KMS-11 (cell line): ENCODE data around the gene ARHGAP9.

Experiments used
- H2AFZ ChIP-seq: fragments of 200-600 bp; sonication (generic); 2 replicates; pipeline ENCODE4 v1.6.1; 2016; ENCODE audit warnings: antibody characterized with exemption, mixed run types, low read depth
- H3K27ac ChIP-seq: fragments of 200-600 bp; sonication (generic); 2 replicates; pipeline ENCODE4 v1.6.1; 2016; ENCODE audit warnings: mild to moderate bottlenecking, mixed run types
- H3K27me3 ChIP-seq: fragments of 200-600 bp; sonication (generic); 2 replicates; pipeline ENCODE4 v1.6.1; 2017; ENCODE audit warnings: mild to moderate bottlenecking, low read depth, mixed run types, moderate library complexity; ENCODE audit not compliant: insufficient read depth
- H3K36me3 ChIP-seq: fragments of 200-600 bp; sonication (generic); 2 replicates; pipeline ENCODE4 v1.6.1; 2017; ENCODE audit warnings: mild to moderate bottlenecking, mixed run types; ENCODE audit not compliant: insufficient read depth
- H3K4me1 ChIP-seq: fragments of 200-600 bp; sonication (generic); 2 replicates; pipeline ENCODE4 v1.6.1; 2016; ENCODE audit warnings: mild to moderate bottlenecking, low read depth, mixed run types; ENCODE audit not compliant: poor library complexity, severe bottlenecking
- H3K4me2 ChIP-seq: fragments of 200-600 bp; sonication (generic); 2 replicates; pipeline ENCODE4 v1.7.0; 2016; ENCODE audit warnings: mild to moderate bottlenecking, mixed run types
- H3K4me3 ChIP-seq: fragments of 200-600 bp; sonication (generic); IDR thresholded peaks from 2 replicates; pipeline ENCODE4 v1.6.1; 2017; ENCODE audit warnings: low read depth, low read length, mixed read lengths; ENCODE audit not compliant: insufficient read depth
- H3K79me2 ChIP-seq: fragments of 200-600 bp; sonication (generic); 2 replicates; pipeline ENCODE4 v1.6.1; 2016; ENCODE audit warnings: low read depth, mixed run types; ENCODE audit not compliant: insufficient read depth
- H3K9ac ChIP-seq: fragments of 200-600 bp; sonication (generic); 2 replicates; pipeline ENCODE4 v1.6.1; 2016; ENCODE audit warnings: mild to moderate bottlenecking, mixed run types
- H4K20me1 ChIP-seq: fragments of 200-600 bp; sonication (generic); 2 replicates; pipeline ENCODE4 v1.6.1; 2016; ENCODE audit warnings: mild to moderate bottlenecking, mixed run types; ENCODE audit not compliant: insufficient read depth
- TF ChIP-seq, protein P1 (sequence below): fragments of 200-600 bp; sonication (generic); conservative IDR thresholded peaks from 2 replicates; pipeline ENCODE4 v1.6.1; 2017; ENCODE audit warnings: low read depth, mild to moderate bottlenecking, antibody characterized with exemption, low read length, moderate library complexity, mixed read lengths

Gene ARHGAP9

DNA sequence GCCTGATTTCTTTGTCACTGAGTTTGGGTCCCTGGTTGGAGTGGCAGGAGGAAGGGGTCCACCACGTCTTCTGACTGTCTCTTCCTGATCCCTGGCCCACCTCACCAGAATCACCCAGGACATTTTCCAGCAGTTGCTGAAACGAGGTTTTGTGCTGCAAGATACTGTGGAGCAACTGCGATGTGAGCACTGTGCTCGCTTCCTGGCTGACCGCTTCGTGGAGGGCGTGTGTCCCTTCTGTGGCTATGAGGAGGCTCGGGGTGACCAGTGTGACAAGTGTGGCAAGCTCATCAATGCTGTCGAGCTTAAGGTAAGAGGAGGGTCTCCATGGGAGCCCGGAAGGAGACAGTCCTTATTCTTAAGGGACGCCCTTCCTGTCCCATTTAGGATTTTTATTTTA, 20.5 kb upstream of the ARHGAP9 start:
- TF ChIP-seq, protein P1, sequence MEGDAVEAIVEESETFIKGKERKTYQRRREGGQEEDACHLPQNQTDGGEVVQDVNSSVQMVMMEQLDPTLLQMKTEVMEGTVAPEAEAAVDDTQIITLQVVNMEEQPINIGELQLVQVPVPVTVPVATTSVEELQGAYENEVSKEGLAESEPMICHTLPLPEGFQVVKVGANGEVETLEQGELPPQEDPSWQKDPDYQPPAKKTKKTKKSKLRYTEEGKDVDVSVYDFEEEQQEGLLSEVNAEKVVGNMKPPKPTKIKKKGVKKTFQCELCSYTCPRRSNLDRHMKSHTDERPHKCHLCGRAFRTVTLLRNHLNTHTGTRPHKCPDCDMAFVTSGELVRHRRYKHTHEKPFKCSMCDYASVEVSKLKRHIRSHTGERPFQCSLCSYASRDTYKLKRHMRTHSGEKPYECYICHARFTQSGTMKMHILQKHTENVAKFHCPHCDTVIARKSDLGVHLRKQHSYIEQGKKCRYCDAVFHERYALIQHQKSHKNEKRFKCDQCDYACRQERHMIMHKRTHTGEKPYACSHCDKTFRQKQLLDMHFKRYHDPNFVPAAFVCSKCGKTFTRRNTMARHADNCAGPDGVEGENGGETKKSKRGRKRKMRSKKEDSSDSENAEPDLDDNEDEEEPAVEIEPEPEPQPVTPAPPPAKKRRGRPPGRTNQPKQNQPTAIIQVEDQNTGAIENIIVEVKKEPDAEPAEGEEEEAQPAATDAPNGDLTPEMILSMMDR = no peak
- Histone ChIP-seq H4K20me1 (no peaks in the 10 kb centered on the region), H2AFZ (no peak overlapping the region), H3K27me3 (no peaks in the 10 kb centered on the region), H3K9ac (no peak overlapping the region), H3K4me3 (no peak overlapping the region), H3K27ac (no peak overlapping the region), H3K36me3 (peaks cover 34% of the 10 kb centered on the region; the same call in 1 of the 2 replicates), H3K4me2 (no peak overlapping the region), H3K4me1 (no peaks in the 10 kb centered on the region), H3K79me2 (no peaks in the 10 kb centered on the region)

DNA sequence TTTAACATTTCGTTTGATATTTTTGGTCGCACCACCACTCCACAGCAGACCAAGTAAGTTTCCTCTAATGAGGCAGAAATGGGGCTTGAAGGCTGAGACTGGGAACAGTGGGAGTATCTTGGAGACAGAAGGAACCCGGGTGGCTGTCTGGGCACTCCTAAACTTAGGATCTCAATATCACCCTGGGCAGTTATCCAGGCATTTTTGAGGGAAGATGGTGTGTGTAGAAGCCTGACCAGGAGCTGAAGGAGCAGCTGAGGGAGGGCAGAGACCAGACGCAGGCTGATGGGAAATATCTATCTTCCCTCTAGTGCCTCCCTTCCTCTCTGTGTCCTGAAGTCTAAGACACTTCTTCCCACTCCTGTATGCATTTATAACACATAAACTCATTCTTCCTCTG, 18.9 kb upstream of the ARHGAP9 start:
- no peak overlapping the region for H2AFZ ChIP-seq
- no peaks in the 10 kb centered on the region for H4K20me1 ChIP-seq
- H3K36me3 ChIP-seq = peaks cover 21% of the 10 kb centered on the region; the same call in 1 of the 2 replicates
- H3K27ac ChIP-seq = no peak overlapping the region
- H3K4me2 ChIP-seq = no peak overlapping the region
- no peaks in the 10 kb centered on the region for H3K4me1 ChIP-seq
- H3K9ac ChIP-seq = no peak overlapping the region
- TF ChIP-seq, protein P1 = no peak
- H3K79me2 ChIP-seq = no peaks in the 10 kb centered on the region
- no peak overlapping the region for H3K4me3 ChIP-seq
- no peaks in the 10 kb centered on the region for H3K27me3 ChIP-seq

DNA sequence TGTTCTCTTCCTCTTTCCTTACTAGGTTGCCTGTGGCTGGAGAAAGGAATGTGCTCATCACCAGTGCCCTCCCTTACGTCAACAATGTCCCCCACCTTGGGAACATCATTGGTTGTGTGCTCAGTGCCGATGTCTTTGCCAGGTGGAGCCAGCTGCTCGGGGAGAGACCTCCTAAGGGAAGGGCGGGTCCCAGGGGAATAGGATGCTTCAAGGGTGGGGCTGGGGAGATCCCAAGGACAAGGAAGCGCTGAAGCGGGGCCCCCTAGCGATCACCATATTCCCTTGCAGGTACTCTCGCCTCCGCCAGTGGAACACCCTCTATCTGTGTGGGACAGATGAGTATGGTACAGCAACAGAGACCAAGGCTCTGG, 18.5 kb upstream of the ARHGAP9 start:
- H3K36me3 ChIP-seq = peaks cover 19% of the 10 kb centered on the region; the same call in 1 of the 2 replicates
- no peak overlapping the region for H3K27ac ChIP-seq
- no peak overlapping the region for H3K4me3 ChIP-seq
- no peaks in the 10 kb centered on the region for H4K20me1 ChIP-seq
- H2AFZ ChIP-seq = no peak overlapping the region
- H3K79me2 ChIP-seq = no peaks in the 10 kb centered on the region
- no peak overlapping the region for H3K4me2 ChIP-seq
- no peaks in the 10 kb centered on the region for H3K4me1 ChIP-seq
- TF ChIP-seq, protein P1 = no peak
- H3K27me3 ChIP-seq = no peaks in the 10 kb centered on the region
- H3K9ac ChIP-seq = no peak overlapping the region

DNA sequence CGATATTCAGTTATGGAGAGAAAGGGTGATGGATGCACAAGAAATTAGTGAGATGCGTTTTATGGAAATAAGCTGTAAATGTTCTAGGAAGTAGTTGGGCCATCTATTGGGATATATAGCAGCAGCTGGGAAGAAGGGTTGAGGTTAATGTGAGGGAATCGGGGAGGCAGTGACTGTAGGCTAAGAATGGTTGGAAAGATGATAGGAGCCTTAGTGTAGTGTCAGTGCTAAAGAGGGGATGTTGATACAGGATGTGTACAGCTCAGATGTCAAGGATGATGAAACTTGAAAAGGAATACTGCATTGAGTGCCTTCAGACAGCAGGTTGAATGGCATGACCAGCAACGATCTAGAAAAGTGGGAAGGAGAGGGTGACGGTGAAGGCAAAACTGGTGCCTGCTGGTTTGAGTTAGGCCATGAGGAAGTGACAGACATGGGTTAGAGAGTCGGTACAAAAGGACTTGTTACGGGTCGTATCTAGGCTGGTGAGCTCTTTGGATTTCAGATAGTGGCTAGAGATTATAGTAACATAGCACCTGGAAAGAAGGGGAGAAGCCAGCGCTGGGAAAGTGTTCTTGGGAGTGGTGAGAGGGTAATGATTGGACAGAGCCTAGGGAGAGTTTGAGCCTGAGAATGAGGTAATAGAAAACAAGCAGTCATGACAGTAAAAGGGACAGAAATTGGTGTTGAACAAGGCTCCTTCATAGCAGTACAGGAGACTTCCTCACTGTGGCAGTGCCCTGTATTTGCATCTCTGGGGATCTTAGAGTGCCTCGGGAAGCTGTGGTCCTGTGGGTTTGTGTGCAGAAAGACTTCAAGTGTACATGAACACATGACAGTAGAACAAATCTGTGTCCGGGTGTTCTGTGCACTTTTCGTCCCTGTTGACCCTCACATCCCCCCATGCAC, 17.8 kb upstream of the ARHGAP9 start:
- TF ChIP-seq, protein P1 = no peak
- Histone ChIP-seq H3K79me2 (no peaks in the 10 kb centered on the region), H4K20me1 (no peaks in the 10 kb centered on the region), H3K4me1 (no peaks in the 10 kb centered on the region), H3K36me3 (peaks cover 14% of the 10 kb centered on the region; the same call in 1 of the 2 replicates), H2AFZ (no peak overlapping the region), H3K27ac (no peak overlapping the region), H3K4me3 (no peak overlapping the region), H3K4me2 (no peak overlapping the region), H3K9ac (no peak overlapping the region), H3K27me3 (no peaks in the 10 kb centered on the region)
